ENCODE data around the gene FAM227B. TPM values are rescaled to one million over a fixed set of nuclear protein-coding genes. Genes with fewer than 3 reads are reported as not detected.

The FAM227B gene
- total RNA-seq, 1 donor from 2014 or later = 4.5 TPM

DNA sequence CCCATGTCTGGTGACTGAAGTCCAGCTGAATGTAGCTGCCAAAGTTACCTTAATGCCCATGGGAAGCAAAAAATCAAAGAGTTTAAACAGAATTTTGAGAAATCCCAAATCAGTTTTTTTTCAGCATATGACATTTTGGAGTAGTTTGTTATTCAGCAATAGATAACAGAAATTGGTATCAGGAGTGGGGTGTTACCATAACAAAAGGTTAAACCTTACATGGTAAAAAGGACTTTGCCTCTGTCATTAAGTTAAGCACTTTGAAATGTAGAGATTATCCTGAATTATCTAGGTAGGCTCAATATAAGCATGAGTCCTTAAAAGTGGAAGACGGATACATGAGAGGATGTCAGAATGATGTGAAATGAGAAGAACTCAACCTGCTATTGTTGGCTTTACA, 32.3 kb upstream of the FAM227B start:
- H3K9me3 Mint-ChIP-seq = peaks cover 27% of the 10 kb centered on the region
- ChIA-PET POLR2A (no interaction called here), CTCF (no interaction called here)
- no peak for ATAC-seq (ENCODE audit: low read depth)
- no peaks in the 10 kb centered on the region for H3K4me1 Mint-ChIP-seq
- TF ChIP-seq, protein P1, sequence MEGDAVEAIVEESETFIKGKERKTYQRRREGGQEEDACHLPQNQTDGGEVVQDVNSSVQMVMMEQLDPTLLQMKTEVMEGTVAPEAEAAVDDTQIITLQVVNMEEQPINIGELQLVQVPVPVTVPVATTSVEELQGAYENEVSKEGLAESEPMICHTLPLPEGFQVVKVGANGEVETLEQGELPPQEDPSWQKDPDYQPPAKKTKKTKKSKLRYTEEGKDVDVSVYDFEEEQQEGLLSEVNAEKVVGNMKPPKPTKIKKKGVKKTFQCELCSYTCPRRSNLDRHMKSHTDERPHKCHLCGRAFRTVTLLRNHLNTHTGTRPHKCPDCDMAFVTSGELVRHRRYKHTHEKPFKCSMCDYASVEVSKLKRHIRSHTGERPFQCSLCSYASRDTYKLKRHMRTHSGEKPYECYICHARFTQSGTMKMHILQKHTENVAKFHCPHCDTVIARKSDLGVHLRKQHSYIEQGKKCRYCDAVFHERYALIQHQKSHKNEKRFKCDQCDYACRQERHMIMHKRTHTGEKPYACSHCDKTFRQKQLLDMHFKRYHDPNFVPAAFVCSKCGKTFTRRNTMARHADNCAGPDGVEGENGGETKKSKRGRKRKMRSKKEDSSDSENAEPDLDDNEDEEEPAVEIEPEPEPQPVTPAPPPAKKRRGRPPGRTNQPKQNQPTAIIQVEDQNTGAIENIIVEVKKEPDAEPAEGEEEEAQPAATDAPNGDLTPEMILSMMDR (IDR thresholded peaks at IDR 0.05) = no peak
- no peak for DNase-seq
- no peaks in the 10 kb centered on the region for H3K27me3 Mint-ChIP-seq
- no peaks in the 10 kb centered on the region for H3K36me3 Mint-ChIP-seq (ENCODE audit: low read depth)
- H3K4me3 Mint-ChIP-seq = no peak overlapping the region
- no peak overlapping the region for H3K27ac Mint-ChIP-seq
- intact Hi-C loops (cut with micrococcal nuclease) = no loop called here

DNA sequence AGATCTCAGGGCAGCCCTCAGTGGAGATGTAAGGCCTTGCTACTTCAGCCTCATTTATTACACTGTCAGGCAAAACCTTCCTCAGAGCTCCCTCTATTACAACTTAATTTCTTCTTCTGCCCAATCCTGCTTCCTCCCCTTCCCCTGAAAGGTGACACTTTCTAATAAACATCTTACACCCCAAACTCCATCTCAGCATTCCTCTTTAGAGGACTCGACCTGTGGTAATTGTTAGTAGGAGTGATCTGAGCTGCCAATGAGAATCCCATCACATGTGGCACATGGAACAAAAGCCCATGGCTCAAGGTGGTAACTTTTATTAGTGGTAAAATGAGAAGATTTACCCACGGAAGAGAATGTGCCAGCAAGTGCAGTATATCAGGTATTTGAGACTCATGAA, 30.1 kb upstream of the FAM227B start:
- Mint-ChIP-seq H3K4me1 (no peaks in the 10 kb centered on the region), H3K4me3 (no peak overlapping the region), H3K27ac (no peak overlapping the region), H3K9me3 (peaks cover 24% of the 10 kb centered on the region), H3K27me3 (no peaks in the 10 kb centered on the region), H3K36me3 (ENCODE audit: low read depth) (peaks cover 2% of the 10 kb centered on the region)
- CTCF ChIA-PET = no interaction called here
- TF ChIP-seq, protein P1 (IDR thresholded peaks at IDR 0.05) = no peak
- intact Hi-C loops (cut with micrococcal nuclease) = no loop called here
- no peak for DNase-seq
- no peak for ATAC-seq (ENCODE audit: low read depth)
- POLR2A ChIA-PET = no interaction called here

DNA sequence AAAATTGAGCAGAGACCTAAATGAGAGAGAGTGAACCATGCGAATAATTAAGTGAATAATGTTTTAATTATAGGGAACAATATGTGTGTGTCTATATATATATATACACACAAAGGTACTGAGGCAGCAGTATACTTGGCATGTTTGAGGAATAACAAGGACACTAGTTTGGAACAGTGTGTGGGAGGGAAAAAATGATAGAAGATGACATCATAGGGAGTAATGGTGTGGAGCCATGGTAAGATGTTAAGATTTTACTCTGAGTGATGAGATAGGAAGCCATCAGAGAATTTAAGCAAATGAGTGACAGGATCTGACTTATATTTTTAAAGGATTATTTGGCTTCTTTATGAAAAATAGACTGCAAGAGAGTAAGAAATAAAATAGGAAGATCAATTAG, 29.4 kb upstream of the FAM227B start:
- Mint-ChIP-seq H3K36me3 (ENCODE audit: low read depth) (peaks cover 2% of the 10 kb centered on the region), H3K9me3 (peaks cover 22% of the 10 kb centered on the region), H3K27ac (no peak overlapping the region), H3K27me3 (no peaks in the 10 kb centered on the region), H3K4me3 (no peak overlapping the region), H3K4me1 (no peaks in the 10 kb centered on the region)
- POLR2A ChIA-PET = no interaction called here
- TF ChIP-seq, protein P1 (IDR thresholded peaks at IDR 0.05) = no peak
- intact Hi-C loops (cut with micrococcal nuclease) = no loop called here
- ATAC-seq (ENCODE audit: low read depth) (no peak), DNase-seq (no peak)
- CTCF ChIA-PET = no interaction called here

DNA sequence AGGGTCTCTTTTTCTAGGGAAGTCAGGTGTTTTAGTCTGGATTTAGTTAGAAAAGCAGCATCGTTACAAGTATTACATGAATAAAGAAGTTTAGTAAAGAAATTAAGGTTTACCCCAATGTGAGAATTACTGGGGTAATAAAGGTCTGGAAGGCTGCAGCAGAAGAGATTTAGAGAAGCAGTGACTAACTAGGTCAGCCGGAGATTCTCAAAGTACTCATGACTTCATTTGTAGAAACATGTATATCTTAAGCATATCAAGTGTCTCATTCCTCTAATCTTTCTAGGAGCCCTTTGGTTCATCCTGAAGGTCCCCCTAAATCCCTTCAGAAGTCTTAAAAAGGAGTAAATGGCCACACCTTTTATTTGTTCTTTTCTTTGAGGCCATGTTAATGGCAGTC, 26.3 kb upstream of the FAM227B start:
- no peak overlapping the region for H3K27ac Mint-ChIP-seq
- CTCF ChIA-PET = no interaction called here
- no peak overlapping the region for H3K4me3 Mint-ChIP-seq
- intact Hi-C loops (cut with micrococcal nuclease) = no loop called here
- no peaks in the 10 kb centered on the region for H3K4me1 Mint-ChIP-seq
- TF ChIP-seq, protein P1 (IDR thresholded peaks at IDR 0.05) = no peak
- ATAC-seq (ENCODE audit: low read depth) (no peak), DNase-seq (no peak)
- no peaks in the 10 kb centered on the region for H3K27me3 Mint-ChIP-seq
- H3K9me3 Mint-ChIP-seq = peaks cover 3% of the 10 kb centered on the region
- H3K36me3 Mint-ChIP-seq (ENCODE audit: low read depth) = peaks cover 9% of the 10 kb centered on the region
- POLR2A ChIA-PET = no interaction called here

DNA sequence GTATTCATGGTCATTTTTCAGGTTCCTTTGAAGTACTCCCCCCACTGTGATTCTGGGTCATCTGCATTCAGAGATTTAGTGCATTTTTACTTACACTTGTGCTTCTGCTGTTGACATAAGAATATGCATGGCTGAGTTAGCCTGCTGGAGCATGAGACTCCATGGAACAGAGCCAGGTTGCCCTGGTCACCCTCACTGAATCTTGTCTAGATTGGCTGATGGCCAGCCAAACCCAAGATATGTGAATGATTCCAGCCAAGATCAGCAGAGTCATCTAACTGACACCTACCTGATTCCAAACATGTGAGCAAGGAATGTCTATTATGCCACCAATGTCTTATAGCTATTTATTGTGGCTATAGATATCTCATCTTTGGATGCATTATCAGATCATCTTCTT, 25.3 kb upstream of the FAM227B start:
- H3K9me3 Mint-ChIP-seq = no peaks in the 10 kb centered on the region
- H3K36me3 Mint-ChIP-seq (ENCODE audit: low read depth) = peaks cover 14% of the 10 kb centered on the region
- ATAC-seq (ENCODE audit: low read depth) (no peak), DNase-seq (no peak)
- ChIA-PET CTCF (no interaction called here), POLR2A (no interaction called here)
- no peak overlapping the region for H3K4me3 Mint-ChIP-seq
- intact Hi-C loops (cut with micrococcal nuclease) = no loop called here
- TF ChIP-seq, protein P1 (IDR thresholded peaks at IDR 0.05) = no peak
- no peaks in the 10 kb centered on the region for H3K27me3 Mint-ChIP-seq
- no peaks in the 10 kb centered on the region for H3K4me1 Mint-ChIP-seq
- no peak overlapping the region for H3K27ac Mint-ChIP-seq

All from activated B cell treated with CpG ODN at 0.5 μM for 24 hours (primary cell).